Kidney (tissue), 14 donors: ENCODE measurements around the gene CDO1. TPM values are rescaled to one million over a fixed set of nuclear protein-coding genes. Genes with fewer than 3 reads are reported as not detected.

Experiments used
- DNase-seq, 5 donors: peaks; one replicate each; pipeline ENCODE4 v3.0.0-alpha.2; 2013 to 2020
- FAIRE-seq: peaks from 2 replicates; lab custom pipeline; 2012; peaks lifted over from hg19 to GRCh38; lab: Jason Lieb, UNC
- H3K27ac ChIP-seq, 2 donors: one replicate each; pipeline ENCODE4 v1.7.0; 2013; ENCODE audit warnings: low read depth in 2 of 2, low read length in 2 of 2, inconsistent platforms in 1 of 2
- H3K27me3 ChIP-seq: one replicate; pipeline ENCODE4 v1.7.1; 2013; ENCODE audit warnings: low read length, inconsistent platforms; ENCODE audit not compliant: control insufficient read depth, insufficient read depth
- H3K36me3 ChIP-seq, 3 donors: one replicate each; pipeline versions ENCODE4 v1.7.0 to v1.7.1; 2013; ENCODE audit warnings: low read length in 3 of 3, control low read depth in 1 of 3, inconsistent platforms in 1 of 3; ENCODE audit not compliant: insufficient read depth in 3 of 3, control insufficient read depth in 2 of 3
- H3K4me1 ChIP-seq, 3 donors: one replicate each; pipeline versions ENCODE4 v1.7.0 to v1.7.1; 2013; ENCODE audit warnings: low read length in 3 of 3, inconsistent platforms in 1 of 3, low read depth in 1 of 3; ENCODE audit not compliant: control insufficient read depth in 2 of 3, insufficient read depth in 2 of 3
- H3K4me3 ChIP-seq, 3 donors: one replicate each; pipeline versions ENCODE4 v1.7.0 to v1.8.1; 2013; ENCODE audit warnings: low read length in 3 of 3, control low read depth in 1 of 3, inconsistent platforms in 1 of 3
- H3K9ac ChIP-seq, 3 donors: one replicate each; pipeline versions ENCODE4 v1.7.0 to v1.7.1; 2013; ENCODE audit warnings: low read length in 3 of 3, control low read depth in 1 of 3, inconsistent platforms in 1 of 3
- H3K9me3 ChIP-seq, 3 donors: one replicate each; pipeline versions ENCODE4 v1.7.0 to v1.7.1; 2013; ENCODE audit warnings: low read length in 3 of 3, control low read depth in 1 of 3, inconsistent platforms in 1 of 3; ENCODE audit not compliant: control insufficient read depth in 2 of 3, insufficient read depth in 1 of 3
- CTCF ChIP-seq: IDR thresholded peaks from 3 replicates; pipeline ENCODE4 v1.5.1; 2012; ENCODE audit warnings: mild to moderate bottlenecking, moderate library complexity, borderline replicate concordance; ENCODE audit not compliant: insufficient read depth; ENCODE audit errors: extremely low read depth
- intact Hi-C: fragments of 100-400 bp; cut with DNase I; formaldehyde crosslinking; loops from one replicate; pipeline ENCODE4 v1.11.1; 2022
- polyA plus RNA-seq: library from polyadenylated mRNA; stranded (reverse); fragments of 350-450 nt; fragmentation: Illumina TruSeq; extraction: RNeasy Lipid Tissue Mini Kit (QIAGEN cat#74804); gene quantifications from one replicate; pipeline ENCODE4 v1.2.3, GENCODE V29; 2014; ENCODE audit warnings: low read depth, low replicate concordance; ENCODE audit not compliant: insufficient read depth
- total RNA-seq: library from RNA; stranded (reverse); fragmentation: NEBNext Ultra II Directional; extraction: Animal tissue kit (Norgen Biotek cat#: 25700); gene quantifications from one replicate; pipeline ENCODE4 v1.2.1, GENCODE V29; 2021
- donor health status: control.
- donor health status: control.
- donor health status: control.
- donor health status: control.
- donor health status: control.
- donor health status: DM: yes; HTN: yes; CAD: no.
- donor health status: Normal renal cell carcinoma (clear cell type).

The CDO1 gene
- total and polyA plus RNA-seq, 2 donors from 2014 or later, result 1.7 to 3.0 TPM

GRCh38 chr5:115857626-115858349 is 41.3 kb upstream of the CDO1 start:
- Histone ChIP-seq H3K9me3 (no peaks in the 10 kb centered on the region), H3K27me3 (no peaks in the 10 kb centered on the region), H3K27ac (no peak overlapping the region), H3K9ac (no peak overlapping the region), H3K4me3 (no peak overlapping the region), H3K36me3 (no peaks in the 10 kb centered on the region), H3K4me1 (peaks cover 0 to 8% (median 0%) of the 10 kb centered on the region in 3 donors)
- intact Hi-C loops, result no loop called here
- FAIRE-seq, result no peak
- DNase-seq, result peak in 2 of 5 donors; percentile 45 to 47
- no peak for TF ChIP-seq CTCF

GRCh38 chr5:115857057-115857479 is 40.6 kb upstream of the CDO1 start:
- no peak overlapping the region for H3K4me3 ChIP-seq
- H3K36me3 ChIP-seq, result no peaks in the 10 kb centered on the region
- no peak for FAIRE-seq
- no peaks in the 10 kb centered on the region for H3K9me3 ChIP-seq
- H3K27me3 ChIP-seq, result no peaks in the 10 kb centered on the region
- intact Hi-C loops, result no loop called here
- DNase-seq, result no peak
- no peak overlapping the region for H3K27ac ChIP-seq
- TF ChIP-seq CTCF, result no peak
- peaks cover 0 to 8% (median 0%) of the 10 kb centered on the region in 3 donors for H3K4me1 ChIP-seq
- no peak overlapping the region for H3K9ac ChIP-seq

- Histone ChIP-seq H3K36me3 (no peaks in the 10 kb centered on the region), H3K9ac (no peak overlapping the region), H3K4me1 (peaks cover 0 to 13% (median 3%) of the 10 kb centered on the region in 3 donors), H3K4me3 (no peak overlapping the region), H3K27ac (no peak overlapping the region), H3K27me3 (no peaks in the 10 kb centered on the region), H3K9me3 (no peaks in the 10 kb centered on the region)
- intact Hi-C loops, result no loop called here
- no peak for TF ChIP-seq CTCF
- DNase-seq (no peak), FAIRE-seq (peak; percentile 72)
These were observed 39.5 kb upstream of the CDO1 start for GRCh38 chr5:115855959-115856358.
